HG02870 (cell line): ENCODE measurements around the gene KLK4.
A peak's percentile ranks its signal among the peaks of the same experiment; 100 is the strongest.
"Not testable (repeated sequence)": the region's sequence is repeated elsewhere in the genome, so short reads cannot be mapped to it uniquely, and the experiment has no call there.

Experiments
- ATAC-seq: cut with Tn5 transposase; IDR thresholded peaks from one replicate; pipeline ENCODE4 v1.9.1; 2021; ENCODE audit warnings: mild to moderate bottlenecking, moderate library complexity; ENCODE audit not compliant: unreplicated experiment

KLK4 gene

DNA sequence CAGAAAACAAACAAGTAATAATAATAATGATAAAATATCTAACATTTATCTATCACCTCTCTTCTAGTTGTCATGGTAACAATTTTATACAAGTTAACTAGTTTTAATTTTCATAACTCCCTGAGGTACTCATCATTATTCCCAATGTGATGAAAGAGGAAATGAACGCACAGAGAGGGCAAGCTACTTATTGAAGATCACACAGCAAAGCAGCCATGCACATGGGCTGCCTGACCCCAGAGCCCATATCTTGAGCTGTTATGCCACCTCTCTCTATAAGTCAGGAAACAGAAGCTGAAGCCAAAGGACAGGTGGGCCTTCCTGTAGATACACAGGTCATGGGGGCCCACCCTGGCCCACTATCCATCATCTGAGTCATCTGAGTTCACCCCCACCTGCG, 4.9 kb upstream of the KLK4 start:
- no peak for ATAC-seq

DNA sequence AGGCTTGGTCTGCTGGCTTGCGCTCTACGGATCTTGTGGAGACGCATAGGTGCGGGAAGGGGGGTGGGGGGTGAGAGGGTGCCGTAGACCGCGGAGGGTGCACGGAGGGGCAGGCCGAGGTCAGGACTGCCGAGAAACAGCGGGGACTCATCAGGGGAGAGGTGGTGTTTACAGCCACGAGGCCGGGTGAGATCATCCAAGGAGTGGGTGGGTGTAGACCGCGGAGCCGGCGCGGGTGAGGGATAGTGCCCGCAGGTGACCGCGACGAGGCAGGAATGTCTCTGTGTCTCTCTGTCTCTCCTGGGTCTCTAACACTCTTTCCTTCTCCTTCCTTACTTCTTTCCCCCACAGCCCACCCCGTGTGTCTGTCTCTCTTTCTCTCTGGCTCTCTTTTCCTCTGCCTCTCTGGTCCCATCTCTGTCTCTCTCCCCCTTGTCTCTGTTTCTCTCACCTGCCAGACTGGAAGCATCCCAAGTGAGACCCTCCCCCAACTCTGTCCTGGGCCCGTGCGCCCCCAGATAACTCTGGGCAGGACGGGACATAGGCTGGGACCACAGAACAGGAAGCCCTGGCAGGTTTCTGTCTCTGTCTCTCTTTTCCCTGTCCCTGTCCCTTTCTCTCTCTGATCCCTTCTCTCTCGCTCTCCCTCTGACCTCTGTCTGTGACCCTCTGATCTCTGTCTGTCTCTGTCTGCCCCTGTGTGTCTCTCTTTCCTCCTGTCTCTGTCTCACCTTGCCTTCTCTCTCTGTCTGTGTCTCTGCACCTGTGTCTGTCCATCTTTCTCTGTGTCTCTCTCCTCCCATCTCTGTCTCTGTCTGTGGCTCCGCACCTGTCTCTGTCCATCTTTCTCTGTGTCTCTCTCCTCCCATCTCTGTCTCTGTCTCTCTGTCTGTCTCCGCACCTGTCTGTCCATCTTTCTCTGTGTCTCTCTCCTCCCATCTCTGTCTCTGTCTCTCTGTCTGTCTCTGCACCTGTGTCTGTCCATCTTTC, 1.8 kb upstream of the KLK4 start:
- ATAC-seq: no peak

DNA sequence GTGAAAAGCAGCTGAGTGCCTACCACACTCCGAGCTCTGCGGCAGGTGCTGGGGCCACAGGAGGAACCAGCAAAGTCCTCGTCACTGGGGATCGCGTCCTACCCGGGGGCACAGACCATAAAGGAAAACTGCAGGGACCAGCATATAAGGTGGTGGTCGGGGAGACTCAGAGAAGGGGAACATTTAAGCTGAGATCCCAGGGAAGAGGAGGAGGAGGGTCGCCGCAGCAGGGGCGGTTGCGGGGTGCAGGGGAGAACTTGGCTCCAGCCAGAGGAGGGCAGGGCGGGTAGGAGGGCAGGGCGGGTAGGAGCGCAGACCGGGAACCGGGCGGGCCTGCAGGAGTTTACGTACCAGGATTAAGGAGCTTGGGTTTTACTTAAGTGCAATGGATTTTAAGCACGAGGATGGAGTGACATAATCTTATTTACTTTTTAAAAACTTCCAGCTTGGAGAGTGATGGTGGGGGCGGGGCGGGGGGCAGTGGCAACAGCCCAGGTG, 956 bp upstream of the KLK4 start:
- ATAC-seq: no peak

DNA sequence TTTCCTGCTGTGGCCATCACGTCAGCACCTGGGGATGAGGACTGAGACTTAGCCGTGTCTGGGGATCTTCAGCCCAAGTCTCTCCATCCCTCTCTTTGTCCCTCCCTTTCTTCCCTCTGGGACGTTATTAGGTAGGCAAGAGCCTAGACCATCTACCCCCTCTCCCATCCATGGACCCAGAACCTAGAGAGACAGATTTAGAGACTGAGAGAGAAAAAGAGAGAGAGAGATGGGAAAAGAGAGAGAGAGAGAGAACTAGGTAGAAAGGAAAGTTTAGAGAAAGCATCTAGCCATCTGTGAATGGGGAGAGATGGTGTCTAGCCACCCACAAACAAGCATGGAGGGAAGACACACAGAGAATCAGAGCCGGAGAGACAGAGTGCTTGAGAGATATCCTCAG, 473 bp downstream of the KLK4 start:
- ATAC-seq: no peak

DNA sequence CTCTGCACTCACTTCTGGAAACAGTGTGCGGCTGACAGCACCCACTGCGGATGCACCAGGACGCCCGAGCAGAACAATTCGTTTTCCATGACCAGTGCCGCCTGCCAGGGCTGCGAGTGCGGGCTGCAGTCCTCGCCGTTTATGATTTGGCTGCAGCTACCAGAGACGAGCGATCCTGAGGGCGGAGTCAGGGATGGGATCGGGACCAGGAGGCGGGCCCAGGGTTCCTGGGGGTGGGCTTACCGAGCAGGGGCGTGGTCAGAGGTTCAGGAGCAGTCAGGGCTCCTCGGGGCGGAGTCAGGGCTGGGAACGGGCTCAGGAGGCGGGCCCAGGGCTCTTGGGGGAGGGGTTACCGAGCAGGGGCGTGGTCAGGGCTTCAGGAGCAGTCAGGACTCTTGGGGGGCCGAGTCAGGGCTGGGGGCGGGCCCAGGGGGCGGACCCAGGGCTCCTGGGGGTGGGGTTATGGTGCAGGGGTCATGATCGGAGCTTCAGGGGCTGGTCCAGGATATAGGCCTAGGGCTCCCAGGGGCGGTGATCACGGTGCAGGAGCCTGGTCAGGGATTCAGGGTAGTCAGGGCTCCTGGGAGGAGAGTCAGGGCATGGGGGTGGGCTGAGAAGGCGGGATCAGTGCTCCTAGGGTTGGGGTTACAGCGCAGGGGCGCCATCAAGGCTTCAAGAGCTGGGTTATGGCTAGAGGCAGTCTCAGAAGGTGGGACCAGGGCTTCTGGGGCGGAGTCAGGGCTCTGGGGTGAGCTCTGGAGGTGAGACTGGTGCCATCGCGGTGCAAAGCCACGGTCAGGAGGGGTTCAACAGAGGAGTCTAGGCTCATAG, 1.7 kb downstream of the KLK4 start:
- no peak for ATAC-seq

DNA sequence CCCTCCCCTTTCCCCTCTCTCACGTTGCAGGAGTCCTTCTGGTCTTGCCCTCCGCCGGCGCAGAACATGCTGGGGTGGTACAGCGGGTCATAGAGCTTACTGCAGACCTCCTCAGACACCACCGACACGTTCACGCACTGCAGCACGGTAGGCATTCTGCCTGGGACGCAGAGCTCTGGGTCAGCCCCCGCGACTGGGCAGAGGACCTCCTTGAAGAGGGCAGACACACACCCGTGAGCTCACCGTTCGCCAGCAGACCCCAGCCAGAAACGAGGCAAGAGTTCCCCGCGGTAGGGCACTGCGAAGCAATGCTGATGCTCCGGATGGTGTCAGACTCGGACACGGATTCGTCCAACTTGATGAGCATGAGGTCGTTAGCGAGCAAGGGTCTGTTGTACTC, 2.9 kb downstream of the KLK4 start:
- ATAC-seq: no peak

DNA sequence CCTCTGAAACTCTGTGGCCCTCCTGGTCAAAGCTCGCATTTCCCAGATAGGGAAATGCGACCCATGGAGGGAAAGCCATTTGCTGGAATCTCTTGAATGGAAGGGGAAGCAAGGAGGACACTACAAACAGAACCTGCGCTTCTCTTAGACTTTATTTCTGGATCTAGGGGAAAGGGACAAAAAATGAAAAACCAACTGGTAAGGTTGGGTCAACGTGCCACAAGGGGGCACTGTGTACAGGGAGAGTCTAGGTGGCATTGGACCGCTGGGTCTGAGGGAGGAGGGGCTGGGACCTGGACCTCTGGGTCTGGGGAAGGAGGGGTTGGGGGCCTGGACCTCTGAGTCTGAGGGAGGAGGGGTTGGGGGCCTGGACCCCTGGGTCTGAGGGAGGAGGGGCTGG, 5.0 kb downstream of the KLK4 start:
- no peak for ATAC-seq

DNA sequence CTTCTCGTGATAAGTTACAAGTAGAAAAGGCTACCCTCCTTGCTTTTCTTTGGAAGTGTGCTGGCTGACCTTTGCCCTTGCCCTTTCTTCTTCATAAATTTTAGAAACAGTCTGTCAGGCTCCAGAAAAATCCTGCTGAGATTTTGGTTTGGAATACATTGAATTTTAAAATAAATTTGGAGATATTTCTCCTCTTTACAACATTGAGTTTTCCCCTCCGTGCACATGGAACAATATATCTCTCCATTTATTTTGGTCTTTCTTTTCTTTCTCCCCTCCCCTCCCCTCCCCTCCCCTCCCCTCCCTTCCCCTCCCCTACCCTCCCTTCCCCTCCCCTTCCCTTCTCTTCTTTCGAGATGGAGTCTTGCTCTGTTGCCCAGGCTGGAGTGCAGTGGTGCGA, 8.6 kb downstream of the KLK4 start:
- no peak for ATAC-seq

DNA sequence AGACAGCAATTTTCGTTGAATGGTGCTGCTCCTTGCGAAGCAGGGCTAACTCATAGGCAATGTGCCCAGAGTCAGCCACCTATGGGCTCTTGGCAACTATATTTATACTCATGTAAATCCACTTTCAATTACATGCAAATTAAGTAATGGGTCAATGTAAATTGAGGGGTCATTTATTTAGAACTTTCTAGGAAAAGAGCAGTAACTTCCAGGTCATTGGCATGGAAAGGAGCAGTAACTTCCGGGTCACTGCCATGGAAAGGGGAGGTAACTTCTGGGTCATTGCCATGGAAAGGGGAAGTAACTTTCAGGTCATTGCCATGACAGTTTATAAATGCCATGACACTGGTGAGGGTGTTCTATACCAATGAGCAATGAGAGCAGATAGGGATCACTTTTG, 11.6 kb downstream of the KLK4 start:
- no peak for ATAC-seq

DNA sequence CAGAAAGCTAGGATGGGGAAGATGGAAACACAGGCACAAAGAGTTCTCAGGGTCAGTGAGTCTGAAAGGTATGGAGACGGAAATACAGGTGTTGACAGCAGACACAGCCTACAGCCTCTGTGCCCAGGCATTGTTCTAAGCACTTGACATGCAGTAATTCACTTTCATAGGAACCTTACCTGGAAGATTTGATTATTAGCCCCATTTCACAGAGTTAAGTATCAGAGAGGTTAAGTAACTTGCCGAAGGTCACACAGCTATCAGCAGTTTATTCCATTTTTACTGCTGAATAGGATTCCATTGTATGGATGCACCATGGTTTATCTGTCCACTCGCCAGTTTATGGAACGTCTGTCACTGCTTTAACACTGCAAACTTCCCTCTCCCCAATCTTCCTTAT, 13.2 kb downstream of the KLK4 start:
- ATAC-seq: no peak

DNA sequence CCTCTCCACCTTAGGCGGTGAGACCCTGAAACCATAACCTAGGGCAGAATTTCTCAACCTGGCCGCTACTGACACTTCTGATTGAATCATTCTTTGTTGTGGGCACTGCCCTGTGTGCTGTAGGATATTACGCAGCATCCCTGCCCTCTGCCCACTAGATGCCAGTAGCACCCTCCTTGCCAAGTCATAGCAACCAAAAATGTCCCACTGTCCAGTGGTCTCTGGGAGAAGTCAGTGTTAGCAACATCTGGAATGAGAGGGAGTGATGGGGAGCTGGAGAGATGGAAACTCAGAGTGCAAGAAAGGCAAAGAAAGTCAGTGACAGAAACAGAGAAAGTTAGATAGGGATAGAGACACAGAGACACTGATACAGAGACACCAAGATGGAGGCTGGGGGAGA, 13.6 kb downstream of the KLK4 start:
- no peak for ATAC-seq

DNA sequence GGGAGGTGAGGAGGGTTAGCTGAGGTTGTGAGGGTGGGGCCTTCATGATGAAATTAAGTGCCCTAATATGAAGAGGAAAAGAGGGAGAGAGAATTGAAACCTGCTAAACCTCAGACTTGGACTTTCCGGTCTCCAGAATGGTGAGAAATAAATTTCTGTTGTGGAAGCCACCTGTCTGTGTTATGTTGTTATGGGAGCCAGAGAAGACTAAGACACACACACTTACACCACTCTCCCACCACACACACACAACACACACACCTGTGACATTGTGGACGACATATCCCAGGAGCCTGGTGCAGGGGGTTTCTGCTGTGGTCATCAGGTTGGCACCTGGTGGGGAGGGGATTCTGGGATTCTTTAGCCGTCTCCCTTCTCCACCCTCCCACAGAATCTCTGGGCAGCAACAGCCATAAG, 14.0 kb downstream of the KLK4 start:
- peak; percentile 18 for ATAC-seq

DNA sequence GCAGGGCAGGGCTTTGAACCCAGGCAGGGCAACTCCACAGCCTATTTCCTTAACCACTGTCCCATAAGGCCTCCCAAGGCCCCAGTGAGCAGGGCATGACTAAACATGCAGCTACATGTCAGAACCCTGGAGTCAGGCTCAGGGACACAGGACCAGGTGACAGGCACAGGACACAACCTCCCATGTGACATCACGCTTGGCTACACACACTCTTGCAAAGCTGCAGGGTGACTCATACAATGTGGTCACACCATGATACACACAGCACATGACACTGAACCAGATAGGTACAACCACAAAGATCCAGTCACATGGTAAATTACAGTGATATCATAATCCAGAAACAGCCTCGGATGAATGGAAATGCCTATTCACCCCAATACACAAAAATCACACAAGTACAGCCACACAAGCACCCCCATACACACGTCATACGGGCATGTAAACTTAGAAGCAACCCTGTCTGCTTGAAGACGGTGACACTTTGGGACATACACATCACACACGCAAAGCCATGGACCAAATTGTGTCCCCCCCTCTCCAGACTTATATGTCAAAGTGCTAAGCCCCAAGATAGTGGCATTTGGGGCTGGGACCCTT, 14.5 kb downstream of the KLK4 start:
- ATAC-seq: peak; percentile 87

DNA sequence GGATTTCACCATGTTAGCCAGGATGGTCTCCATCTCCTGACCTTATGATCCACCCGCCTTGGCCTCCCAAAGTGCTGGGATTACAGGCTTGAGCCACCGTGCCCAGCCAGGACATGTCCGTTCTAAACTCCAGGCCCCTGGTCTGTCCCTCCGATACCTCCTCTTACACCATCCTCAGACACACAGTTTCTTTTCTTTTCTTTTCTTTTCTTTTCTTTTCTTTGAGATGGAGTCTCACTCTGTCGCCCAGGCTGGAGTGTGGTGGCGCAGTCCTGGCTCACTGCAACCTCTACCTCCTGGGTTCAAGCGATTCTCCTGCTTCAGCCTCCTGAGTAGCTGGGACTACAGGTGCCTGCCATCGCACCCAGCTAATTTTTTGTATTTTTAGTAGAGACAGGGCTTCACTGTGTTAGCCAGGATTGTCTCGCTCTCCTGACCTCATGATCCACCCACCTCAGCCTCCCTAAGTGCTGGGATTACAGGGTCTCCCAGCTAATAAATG, 15.1 kb downstream of the KLK4 start:
- ATAC-seq: not testable (repeated sequence)

DNA sequence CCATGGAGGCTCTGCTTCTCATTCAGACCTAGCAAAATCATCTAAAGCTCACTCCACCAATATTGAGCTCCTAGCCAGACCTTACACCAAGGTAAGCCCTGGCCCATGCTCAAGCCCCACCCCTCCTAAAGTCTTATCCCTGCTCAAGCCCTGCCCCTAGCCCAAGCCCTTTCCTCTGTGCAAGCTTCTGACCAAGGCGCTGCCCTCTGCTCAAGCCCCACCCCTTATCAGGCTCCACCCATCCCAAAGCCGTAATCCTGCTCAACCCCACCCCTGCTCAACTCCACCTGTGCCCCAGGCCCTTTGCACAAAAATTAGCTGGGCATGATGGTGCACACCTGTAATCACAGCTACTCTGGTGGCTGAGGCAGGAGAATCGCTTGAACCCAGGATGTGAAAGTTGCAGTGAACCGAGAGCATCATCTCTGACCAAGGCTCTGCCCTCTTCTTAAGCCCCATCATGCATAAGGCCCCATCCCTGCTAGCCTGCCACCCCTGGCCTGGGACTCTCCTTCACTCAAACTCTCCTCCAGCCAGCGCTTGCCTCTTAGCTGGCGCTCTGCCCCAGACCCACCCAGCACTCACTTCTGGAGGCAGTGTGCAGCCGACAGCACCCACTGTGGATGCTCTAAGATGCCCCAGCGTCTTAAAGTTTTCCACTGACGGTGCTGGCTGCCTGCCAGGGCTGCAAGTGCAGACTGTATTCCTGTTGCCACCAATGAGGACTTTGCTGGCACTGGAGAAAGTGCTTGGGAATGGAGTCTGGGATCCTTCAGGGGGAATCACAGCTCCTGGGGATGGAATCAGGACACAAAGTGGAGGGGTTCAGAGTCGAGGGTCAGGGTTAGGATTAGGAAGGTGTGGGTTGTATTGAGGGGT, 16.5 kb downstream of the KLK4 start:
- no peak for ATAC-seq

DNA sequence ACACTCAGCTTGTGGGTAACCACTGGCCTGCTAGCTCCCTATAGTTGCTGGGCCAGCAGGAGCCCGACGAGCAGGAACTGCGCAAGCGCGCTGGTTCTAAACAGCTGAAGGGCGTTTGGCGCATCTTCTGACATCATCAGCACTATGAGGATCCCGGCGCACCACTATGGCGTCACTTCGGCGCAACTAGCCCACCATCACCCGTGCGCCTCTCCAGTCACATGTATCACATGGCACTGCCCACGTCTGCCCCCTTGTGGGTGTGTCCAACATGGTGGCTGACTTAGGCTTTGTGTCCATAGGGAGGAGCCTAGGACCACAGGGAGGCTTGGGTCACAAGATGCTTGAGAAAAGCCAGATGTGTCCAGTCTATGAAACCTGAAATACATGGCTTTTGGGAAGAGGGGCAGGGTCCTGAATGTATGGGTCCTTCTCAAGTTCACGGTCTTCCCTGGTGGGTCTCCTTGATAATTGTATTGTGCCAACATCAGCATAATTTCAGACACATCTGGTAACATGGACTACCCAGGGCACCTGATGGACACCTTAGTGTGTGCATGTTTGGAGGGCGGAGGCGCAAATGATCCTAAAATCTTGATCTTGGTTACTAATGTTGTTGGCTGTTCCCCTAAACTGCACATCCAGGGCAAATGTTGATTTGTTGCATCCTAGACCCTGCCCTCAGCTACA, 18.0 kb downstream of the KLK4 start:
- ATAC-seq: no peak

DNA sequence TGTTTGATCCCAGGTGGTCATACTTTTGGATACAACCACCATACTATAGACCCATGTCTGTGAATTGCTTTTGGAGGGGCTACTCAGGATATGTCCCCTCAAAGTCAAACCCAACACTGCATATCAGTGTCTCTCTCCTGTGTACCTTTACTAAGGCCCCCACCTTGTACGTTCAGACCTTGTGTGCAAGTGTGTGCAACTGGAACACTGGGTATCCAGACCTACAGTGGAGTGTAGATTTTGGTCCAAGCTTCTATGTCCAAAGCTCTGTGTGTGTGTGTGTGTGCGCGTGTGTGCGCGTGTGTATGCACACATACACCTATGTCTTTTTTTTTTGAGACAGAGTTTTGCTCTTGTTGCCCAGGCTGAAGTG, 20.0 kb downstream of the KLK4 start:
- no peak for ATAC-seq

DNA sequence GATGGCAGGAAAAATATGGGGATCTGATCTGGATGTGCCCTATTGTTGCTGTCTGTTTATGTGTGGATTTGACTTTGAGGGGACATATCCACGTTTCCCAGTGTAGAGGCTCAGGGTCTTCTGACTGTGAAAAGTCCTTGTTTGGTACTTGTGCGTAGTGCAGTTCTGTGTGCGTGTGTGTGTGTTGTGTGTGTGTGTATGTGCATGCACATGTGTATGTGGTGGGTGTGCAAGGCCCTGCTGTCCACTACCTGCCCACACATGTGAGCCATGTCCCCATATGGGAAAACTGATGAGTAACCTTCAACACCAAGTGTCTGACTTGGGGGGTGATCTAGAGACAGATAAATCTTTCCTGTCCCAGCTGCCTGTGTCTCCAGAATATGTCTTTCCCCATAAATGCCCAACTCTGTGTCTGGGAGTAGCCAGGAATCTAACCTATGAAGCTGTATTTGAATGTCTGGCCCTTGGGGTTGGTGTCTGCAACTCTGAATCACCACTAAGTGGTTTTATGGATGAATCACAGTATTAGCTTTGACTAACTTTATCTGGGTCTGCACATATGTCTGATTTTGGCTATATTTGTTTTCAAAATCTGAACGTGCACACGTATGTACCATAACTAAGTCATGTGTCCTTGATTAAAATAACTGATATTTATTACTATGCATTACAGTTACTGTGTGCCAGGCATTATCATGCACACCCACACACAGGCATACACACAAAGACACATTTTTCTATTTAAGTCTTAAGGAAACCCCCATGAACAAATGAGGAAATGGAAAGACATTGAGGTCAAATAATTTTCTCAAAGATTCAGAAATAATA, 20.6 kb downstream of the KLK4 start:
- ATAC-seq: no peak

DNA sequence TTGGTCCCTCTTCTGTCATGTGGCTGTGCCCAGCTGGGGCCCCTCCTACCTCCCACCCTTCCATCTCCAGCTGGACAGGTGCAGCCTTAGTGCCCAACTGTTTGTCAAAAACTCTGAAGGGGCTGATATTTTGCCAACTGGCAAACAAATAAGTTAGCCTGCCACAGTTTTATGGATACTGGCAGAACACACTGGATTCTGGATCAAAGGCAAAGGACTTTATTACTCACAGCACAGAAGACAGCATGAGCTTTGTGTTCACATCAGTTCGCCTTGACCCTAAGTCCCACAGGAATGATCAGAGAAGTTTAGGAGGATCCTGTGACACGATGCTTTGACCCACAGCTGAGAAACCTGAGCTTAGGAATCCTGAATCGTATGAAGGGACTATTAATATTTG, 21.6 kb downstream of the KLK4 start:
- ATAC-seq: no peak
